Lung (tissue), 12 donors: ENCODE data around the gene KIDINS220. TPM values are rescaled to one million over a fixed set of nuclear protein-coding genes. Genes with fewer than 3 reads are reported as not detected.

Experiments
- ATAC-seq: fragments of 200-7000 bp; cut with Tn5 transposase; one replicate; pipeline ENCODE4 v1.9.1; 2020; ENCODE audit warnings: moderate number of reproducible peaks; ENCODE audit not compliant: insufficient read depth, low FRiP score
- DNase-seq, 3 donors: peaks; one replicate each; pipeline ENCODE4 v3.0.0-alpha.2; 2013 to 2017
- H3K27ac ChIP-seq, 2 donors: one replicate each; pipeline ENCODE4 v1.5.1; 2013; ENCODE audit warnings: mild to moderate bottlenecking in 2 of 2, moderate library complexity in 2 of 2, control low read depth in 1 of 2, inconsistent platforms in 1 of 2, low read depth in 1 of 2, low read length in 1 of 2
- H3K27me3 ChIP-seq, 3 donors: one replicate each; pipeline ENCODE4 v1.5.1; 2013; ENCODE audit warnings: low read length in 2 of 3; ENCODE audit not compliant: control insufficient read depth in 3 of 3, insufficient read depth in 3 of 3
- H3K36me3 ChIP-seq, 4 donors: one replicate each; pipeline ENCODE4 v1.5.1; 2013; ENCODE audit warnings: low read length in 4 of 4, mild to moderate bottlenecking in 1 of 4, moderate library complexity in 1 of 4; ENCODE audit not compliant: control insufficient read depth in 4 of 4, insufficient read depth in 4 of 4
- H3K4me1 ChIP-seq, 5 donors: one replicate each; pipeline ENCODE4 v1.5.1; 2013; ENCODE audit warnings: low read length in 5 of 5, mild to moderate bottlenecking in 2 of 5, moderate library complexity in 1 of 5; ENCODE audit not compliant: control insufficient read depth in 5 of 5, insufficient read depth in 5 of 5
- H3K4me3 ChIP-seq: one replicate; pipeline ENCODE4 v1.5.1; 2013; ENCODE audit warnings: mild to moderate bottlenecking, control low read depth, moderate library complexity
- H3K9ac ChIP-seq, 2 donors: one replicate each; pipeline ENCODE4 v1.5.1; 2013; ENCODE audit warnings: low read length in 2 of 2, control low read depth in 1 of 2; ENCODE audit not compliant: insufficient read depth in 1 of 2
- H3K9me3 ChIP-seq, 4 donors: one replicate each; pipeline ENCODE4 v1.5.1; 2013; ENCODE audit warnings: low read length in 3 of 4, mild to moderate bottlenecking in 1 of 4, moderate library complexity in 1 of 4; ENCODE audit not compliant: control insufficient read depth in 4 of 4, insufficient read depth in 3 of 4
- WGBS, 2 donors: extraction: QIAGEN DNeasy Blood & Tissue Kit; methylation state at CpG; one replicate each; pipeline ENCODE4 v1.1.7; 2013; 5-methylcytosine and 5-hydroxymethylcytosine counted together
- polyA plus RNA-seq, 2 donors: library from polyadenylated mRNA; stranded (reverse); fragments of 200-250 nt; gene quantifications; one replicate each; pipeline ENCODE4 v1.2.1, GENCODE V29; 2013
- total RNA-seq, 2 donors: library from RNA; depleted of rRNA in 1 of 2; stranded (reverse); fragments of >200 nt in 1 of 2; gene quantifications; one replicate each; pipeline ENCODE4 v1.2.1, GENCODE V29; 2014 to 2021
- TF ChIP-seq, protein P1 (sequence below): IDR thresholded peaks from 2 replicates; pipeline ENCODE4 v1.5.1; 2012; ENCODE audit warnings: mild to moderate bottlenecking; ENCODE audit errors: control extremely low read depth, extremely low read depth
- donor health status: control.
- donor health status: control.
- donor health status: Bipolar disorder and iron deficiency.
- donor health status: healthy.
- donor health status: DM: yes; HTN: yes; CAD: no.

Gene KIDINS220
- total and polyA plus RNA-seq, 4 donors, result 16.2 to 211 (median 36.4) TPM

GRCh38 chr2:8822218-8822617 lies 15.2 kb downstream of the KIDINS220 start:
- H3K9me3 ChIP-seq, result no peaks in the 10 kb centered on the region
- DNase-seq (no peak), ATAC-seq (peak; percentile 67)
- 18 to 53% methylated on average over 4 of the region's 4 CpGs for WGBS, 2 donors
- no peak overlapping the region for H3K9ac ChIP-seq
- H3K4me1 ChIP-seq, result peaks cover 0 to 2% (median 0%) of the 10 kb centered on the region in 5 donors
- no peak overlapping the region for H3K4me3 ChIP-seq
- H3K27ac ChIP-seq, result no peak overlapping the region
- H3K36me3 ChIP-seq, result peaks cover 3 to 20% (median 7%) of the 10 kb centered on the region in 4 donors
- H3K27me3 ChIP-seq, result no peaks in the 10 kb centered on the region
- TF ChIP-seq, protein P1, sequence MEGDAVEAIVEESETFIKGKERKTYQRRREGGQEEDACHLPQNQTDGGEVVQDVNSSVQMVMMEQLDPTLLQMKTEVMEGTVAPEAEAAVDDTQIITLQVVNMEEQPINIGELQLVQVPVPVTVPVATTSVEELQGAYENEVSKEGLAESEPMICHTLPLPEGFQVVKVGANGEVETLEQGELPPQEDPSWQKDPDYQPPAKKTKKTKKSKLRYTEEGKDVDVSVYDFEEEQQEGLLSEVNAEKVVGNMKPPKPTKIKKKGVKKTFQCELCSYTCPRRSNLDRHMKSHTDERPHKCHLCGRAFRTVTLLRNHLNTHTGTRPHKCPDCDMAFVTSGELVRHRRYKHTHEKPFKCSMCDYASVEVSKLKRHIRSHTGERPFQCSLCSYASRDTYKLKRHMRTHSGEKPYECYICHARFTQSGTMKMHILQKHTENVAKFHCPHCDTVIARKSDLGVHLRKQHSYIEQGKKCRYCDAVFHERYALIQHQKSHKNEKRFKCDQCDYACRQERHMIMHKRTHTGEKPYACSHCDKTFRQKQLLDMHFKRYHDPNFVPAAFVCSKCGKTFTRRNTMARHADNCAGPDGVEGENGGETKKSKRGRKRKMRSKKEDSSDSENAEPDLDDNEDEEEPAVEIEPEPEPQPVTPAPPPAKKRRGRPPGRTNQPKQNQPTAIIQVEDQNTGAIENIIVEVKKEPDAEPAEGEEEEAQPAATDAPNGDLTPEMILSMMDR, result no peak

- ATAC-seq (peak; percentile 87), DNase-seq (peak in 2 of 3 donors; percentile 39 to 65)
- TF ChIP-seq, protein P1, result no peak
- 46 to 50% methylated on average over 8 of the region's 8 CpGs for WGBS, 2 donors
- Histone ChIP-seq H3K36me3 (peaks cover 4 to 25% (median 7%) of the 10 kb centered on the region in 4 donors), H3K4me3 (no peak overlapping the region), H3K27ac (peak overlapping the region in 1 of 2 donors; percentile 39), H3K9ac (no peak overlapping the region), H3K9me3 (no peaks in the 10 kb centered on the region), H3K4me1 (peaks cover 0 to 2% (median 0%) of the 10 kb centered on the region in 5 donors), H3K27me3 (no peaks in the 10 kb centered on the region)
Measured at GRCh38 chr2:8821276-8822217, 15.9 kb downstream of the KIDINS220 start.

GRCh38 chr2:8819948-8820347 lies 17.5 kb downstream of the KIDINS220 start:
- H3K36me3 ChIP-seq, result peaks cover 4 to 32% (median 12%) of the 10 kb centered on the region in 4 donors
- H3K9ac ChIP-seq, result no peak overlapping the region
- H3K4me1 ChIP-seq, result peaks cover 0 to 2% (median 0%) of the 10 kb centered on the region in 5 donors
- DNase-seq (no peak), ATAC-seq (no peak)
- no peaks in the 10 kb centered on the region for H3K9me3 ChIP-seq
- peak overlapping the region in 1 of 2 donors; percentile 77 for H3K27ac ChIP-seq
- no peak overlapping the region for H3K4me3 ChIP-seq
- WGBS, 2 donors, result 95% methylated on average over 8 of the region's 8 CpGs
- TF ChIP-seq, protein P1, result no peak
- H3K27me3 ChIP-seq, result no peaks in the 10 kb centered on the region
